ENCODE data around the gene AQP10. TPM values are rescaled to one million over a fixed set of nuclear protein-coding genes. Genes with fewer than 3 reads are reported as not detected.
A peak's percentile ranks its signal among the peaks of the same experiment; 100 is the strongest.

AQP10 gene
- total and polyA plus RNA-seq, 8 donors, result 0.07 to 0.09 TPM; not detected in 6

DNA sequence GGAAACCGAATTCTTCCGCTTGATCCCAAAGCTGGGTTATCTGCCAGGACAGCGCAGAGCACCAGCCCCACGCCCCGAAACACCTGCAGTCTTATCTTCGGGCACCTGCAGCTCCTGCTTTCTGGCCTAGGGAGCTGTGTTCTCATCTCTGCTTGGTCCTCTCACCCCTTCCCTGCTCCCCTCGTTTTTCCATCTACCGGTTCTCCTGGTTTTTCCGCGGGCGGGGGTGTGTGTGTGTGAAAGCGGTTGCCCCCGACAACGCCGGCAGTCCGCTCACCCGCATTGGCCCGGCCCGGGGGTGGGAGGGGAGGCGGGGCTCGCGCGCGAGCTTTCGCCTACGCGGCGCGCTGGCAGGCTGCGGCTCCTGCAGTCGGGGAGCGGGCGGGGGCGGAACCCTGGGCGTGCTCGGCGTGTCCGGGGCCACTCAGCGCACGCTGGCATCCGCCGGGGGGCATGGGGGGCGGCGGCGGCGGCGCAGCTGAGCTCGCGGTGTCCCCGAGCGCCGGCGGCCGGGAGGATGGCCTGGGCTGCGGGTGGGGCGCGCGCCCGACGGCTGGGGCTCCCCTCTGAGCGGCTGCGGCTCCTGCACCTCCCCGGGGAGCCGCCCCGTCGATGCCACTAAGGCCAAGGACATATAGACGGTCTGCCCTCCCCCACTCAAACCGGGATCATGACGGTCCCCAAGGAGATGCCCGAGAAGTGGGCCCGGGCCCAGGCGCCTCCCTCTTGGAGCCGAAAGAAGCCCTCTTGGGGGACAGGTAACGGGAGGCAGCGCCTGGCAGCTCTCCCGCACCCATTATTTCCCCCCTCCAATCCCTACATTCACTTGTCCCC lies 7.6 kb downstream of the AQP10 start:
- H3K9me3 ChIP-seq, result no peaks in the 10 kb centered on the region

GRCh38 chr1:154329152-154329521 lies 8.2 kb downstream of the AQP10 start:
- no peak overlapping the region for H3K27ac ChIP-seq
- H3K27me3 ChIP-seq, result no peaks in the 10 kb centered on the region
- TF ChIP-seq CTCF (IDR thresholded peaks at IDR 0.05), result no peak
- 67 to 73% methylated on average over 6 of the region's 6 CpGs for WGBS, 2 donors
- FAIRE-seq (no peak), DNase-seq (no peak), ATAC-seq (no peak)
- intact Hi-C loops (cut with DNase I), result no loop called here
- H3K4me1 ChIP-seq, result peaks cover 0 to 16% (median 4%) of the 10 kb centered on the region in 3 donors
- H3K36me3 ChIP-seq, result no peaks in the 10 kb centered on the region
- H3K4me3 ChIP-seq, result peak overlapping the region in 1 of 4 donors; percentile 45
- H3K9me3 ChIP-seq, result no peaks in the 10 kb centered on the region

More for the DNA sequence above, 7.6 kb downstream of the AQP10 start:
- Histone ChIP-seq H3K36me3 (no peaks in the 10 kb centered on the region), H3K4me3 (peak overlapping the region; percentile 7 to 49 (median 30)), H3K27ac (peak overlapping the region in 1 of 4 donors; percentile 36), H3K4me1 (peaks cover 0 to 16% (median 4%) of the 10 kb centered on the region in 3 donors), H3K27me3 (no peaks in the 10 kb centered on the region)
- intact Hi-C loops (cut with DNase I), result no loop called here
- FAIRE-seq (no peak), DNase-seq (peak; percentile 80 to 92 (median 84)), ATAC-seq (peak; percentile 80 to 84 (median 82))
- TF ChIP-seq CTCF (IDR thresholded peaks at IDR 0.05), result no peak
- WGBS, 2 donors, result 6 to 8% methylated on average over 54 to 76 of the region's 76 CpGs

DNA sequence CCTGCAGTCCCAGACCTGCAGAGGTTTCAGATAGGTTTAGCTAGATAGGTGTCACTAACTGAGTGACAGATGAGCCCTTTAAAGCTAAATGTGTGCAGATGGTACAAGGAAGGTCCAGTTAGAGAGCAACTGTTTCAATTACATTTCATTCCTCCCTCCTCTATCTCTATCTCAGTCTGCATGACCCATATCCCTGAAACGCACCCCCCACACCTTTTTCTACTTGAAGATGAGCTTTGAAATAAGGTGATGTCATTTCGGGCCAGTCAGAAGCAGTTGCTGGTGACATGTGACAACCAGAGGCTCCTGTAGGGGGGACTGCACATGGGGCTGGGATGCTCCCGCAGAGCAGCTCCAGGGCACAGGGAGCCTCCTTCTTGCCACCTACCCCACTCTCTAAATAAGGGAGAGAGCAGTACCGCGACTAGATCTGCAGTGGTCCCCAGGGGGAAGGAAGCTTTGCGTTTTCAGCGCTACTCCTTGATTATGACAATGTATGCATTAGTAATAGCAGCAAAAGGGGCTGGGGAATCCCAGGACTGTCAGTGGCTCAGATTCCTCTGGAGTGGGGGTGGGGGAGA lies 8.7 kb downstream of the AQP10 start:
- Histone ChIP-seq H3K4me1 (peaks cover 0 to 18% (median 4%) of the 10 kb centered on the region in 3 donors), H3K9me3 (no peaks in the 10 kb centered on the region), H3K4me3 (no peak overlapping the region), H3K36me3 (no peaks in the 10 kb centered on the region), H3K27ac (no peak overlapping the region), H3K27me3 (no peaks in the 10 kb centered on the region)
- WGBS, 2 donors, result 84 to 86% methylated on average over 7 of the region's 7 CpGs
- intact Hi-C loops (cut with DNase I), result no loop called here
- no peak for FAIRE-seq
- no peak for DNase-seq
- TF ChIP-seq CTCF (IDR thresholded peaks at IDR 0.05), result no peak
- no peak for ATAC-seq

- H3K27ac ChIP-seq, result no peak overlapping the region
- no peaks in the 10 kb centered on the region for H3K9me3 ChIP-seq
- H3K4me1 ChIP-seq, result peaks cover 0 to 20% (median 4%) of the 10 kb centered on the region in 3 donors
- intact Hi-C loops (cut with DNase I), result no loop called here
- no peak for FAIRE-seq
- no peak for DNase-seq
- H3K4me3 ChIP-seq, result no peak overlapping the region
- no peak for TF ChIP-seq CTCF (IDR thresholded peaks at IDR 0.05)
- H3K27me3 ChIP-seq, result no peaks in the 10 kb centered on the region
- no peaks in the 10 kb centered on the region for H3K36me3 ChIP-seq
- ATAC-seq, result no peak
These were observed 9.8 kb downstream of the AQP10 start for GRCh38 chr1:154330669-154331068.

Measured in pancreas (tissue), 10 donors.